Measurements from ENCODE around the gene UMODL1.

UMODL1 gene

GRCh38 chr21:42149656-42150473, 78.7 kb downstream of the UMODL1 start:
- peaks cover 6% of the 10 kb centered on the region for H3K4me1 Mint-ChIP-seq
- no peak for DNase-seq
- ATAC-seq = no peak

GRCh38 chr21:42150474-42151085, 79.5 kb downstream of the UMODL1 start:
- Mint-ChIP-seq H3K4me3 (no peak overlapping the region), H3K9me3 (no peaks in the 10 kb centered on the region), H3K36me3 (ENCODE audit: low read depth) (no peaks in the 10 kb centered on the region), H3K4me1 (peaks cover 3% of the 10 kb centered on the region), H3K27ac (no peak overlapping the region), H3K27me3 (no peaks in the 10 kb centered on the region)
- DNase-seq = no peak
- no peak for ATAC-seq

More at GRCh38 chr21:42149656-42150473, 78.7 kb downstream of the UMODL1 start:
- no peaks in the 10 kb centered on the region for H3K27me3 Mint-ChIP-seq
- no peaks in the 10 kb centered on the region for H3K36me3 Mint-ChIP-seq (ENCODE audit: low read depth)
- H3K4me3 Mint-ChIP-seq = no peak overlapping the region
- no peaks in the 10 kb centered on the region for H3K9me3 Mint-ChIP-seq
- H3K27ac Mint-ChIP-seq = no peak overlapping the region

- DNase-seq = no peak
Observed at GRCh38 chr21:42151148-42151947, 80.2 kb downstream of the UMODL1 start.

GRCh38 chr21:42151948-42152220, 80.8 kb downstream of the UMODL1 start:
- Mint-ChIP-seq H3K4me3 (no peak overlapping the region), H3K36me3 (ENCODE audit: low read depth) (no peaks in the 10 kb centered on the region), H3K27me3 (no peaks in the 10 kb centered on the region), H3K9me3 (no peaks in the 10 kb centered on the region), H3K27ac (no peak overlapping the region), H3K4me1 (no peaks in the 10 kb centered on the region)
- no peak for DNase-seq
- ATAC-seq = no peak

More at GRCh38 chr21:42151148-42151947, 80.2 kb downstream of the UMODL1 start:
- Mint-ChIP-seq H3K36me3 (ENCODE audit: low read depth) (no peaks in the 10 kb centered on the region), H3K4me1 (no peaks in the 10 kb centered on the region), H3K4me3 (no peak overlapping the region), H3K27me3 (no peaks in the 10 kb centered on the region), H3K9me3 (no peaks in the 10 kb centered on the region), H3K27ac (no peak overlapping the region)
- no peak for ATAC-seq

GRCh38 chr21:42153046-42153686, 82.0 kb downstream of the UMODL1 start:
- H3K27me3 Mint-ChIP-seq = no peaks in the 10 kb centered on the region
- H3K4me1 Mint-ChIP-seq = no peaks in the 10 kb centered on the region
- no peaks in the 10 kb centered on the region for H3K9me3 Mint-ChIP-seq
- no peaks in the 10 kb centered on the region for H3K36me3 Mint-ChIP-seq (ENCODE audit: low read depth)
- no peak for ATAC-seq
- no peak for DNase-seq
- peak overlapping the region; percentile 56 for H3K27ac Mint-ChIP-seq
- H3K4me3 Mint-ChIP-seq = no peak overlapping the region

GRCh38 chr21:42153746-42154145, 82.6 kb downstream of the UMODL1 start:
- DNase-seq = no peak
- no peaks in the 10 kb centered on the region for H3K36me3 Mint-ChIP-seq (ENCODE audit: low read depth)
- H3K4me3 Mint-ChIP-seq = no peak overlapping the region
- no peak for ATAC-seq
- no peaks in the 10 kb centered on the region for H3K9me3 Mint-ChIP-seq
- no peaks in the 10 kb centered on the region for H3K4me1 Mint-ChIP-seq
- H3K27ac Mint-ChIP-seq = no peak overlapping the region
- no peaks in the 10 kb centered on the region for H3K27me3 Mint-ChIP-seq

GRCh38 chr21:42154237-42155044, 83.3 kb downstream of the UMODL1 start:
- Mint-ChIP-seq H3K4me1 (peaks cover 3% of the 10 kb centered on the region), H3K4me3 (no peak overlapping the region), H3K36me3 (ENCODE audit: low read depth) (no peaks in the 10 kb centered on the region), H3K27ac (no peak overlapping the region), H3K9me3 (no peaks in the 10 kb centered on the region), H3K27me3 (no peaks in the 10 kb centered on the region)
- no peak for DNase-seq
- no peak for ATAC-seq

- Mint-ChIP-seq H3K27ac (no peak overlapping the region), H3K9me3 (no peaks in the 10 kb centered on the region), H3K4me1 (peaks cover 6% of the 10 kb centered on the region), H3K27me3 (no peaks in the 10 kb centered on the region), H3K36me3 (ENCODE audit: low read depth) (no peaks in the 10 kb centered on the region), H3K4me3 (no peak overlapping the region)
- no peak for ATAC-seq
- DNase-seq = no peak
Observed at GRCh38 chr21:42155045-42155855, 84.1 kb downstream of the UMODL1 start.

GRCh38 chr21:42156690-42157605, 85.8 kb downstream of the UMODL1 start:
- Mint-ChIP-seq H3K27me3 (no peaks in the 10 kb centered on the region), H3K27ac (no peak overlapping the region), H3K9me3 (no peaks in the 10 kb centered on the region), H3K36me3 (ENCODE audit: low read depth) (no peaks in the 10 kb centered on the region), H3K4me1 (peaks cover 19% of the 10 kb centered on the region), H3K4me3 (no peak overlapping the region)
- no peak for ATAC-seq
- no peak for DNase-seq

- no peaks in the 10 kb centered on the region for H3K27me3 Mint-ChIP-seq
- DNase-seq (no peak), ATAC-seq (no peak)
- peaks cover 27% of the 10 kb centered on the region for H3K4me1 Mint-ChIP-seq
- H3K36me3 Mint-ChIP-seq (ENCODE audit: low read depth) = no peaks in the 10 kb centered on the region
- H3K9me3 Mint-ChIP-seq = no peaks in the 10 kb centered on the region
- no peak overlapping the region for H3K27ac Mint-ChIP-seq
- H3K4me3 Mint-ChIP-seq = no peak overlapping the region
Observed at GRCh38 chr21:42157606-42158310, 86.6 kb downstream of the UMODL1 start.

- no peak overlapping the region for H3K27ac Mint-ChIP-seq
- ATAC-seq (no peak), DNase-seq (no peak)
- no peaks in the 10 kb centered on the region for H3K9me3 Mint-ChIP-seq
- H3K27me3 Mint-ChIP-seq = no peaks in the 10 kb centered on the region
- peaks cover 29% of the 10 kb centered on the region for H3K4me1 Mint-ChIP-seq
- H3K4me3 Mint-ChIP-seq = no peak overlapping the region
- H3K36me3 Mint-ChIP-seq (ENCODE audit: low read depth) = no peaks in the 10 kb centered on the region
Observed at GRCh38 chr21:42158846-42159245, 87.7 kb downstream of the UMODL1 start.

GRCh38 chr21:42159560-42160110, 88.5 kb downstream of the UMODL1 start:
- Mint-ChIP-seq H3K36me3 (ENCODE audit: low read depth) (no peaks in the 10 kb centered on the region), H3K27ac (no peak overlapping the region)

More at GRCh38 chr21:42159560-42160110, 88.5 kb downstream of the UMODL1 start:
- H3K9me3 Mint-ChIP-seq = no peaks in the 10 kb centered on the region
- no peaks in the 10 kb centered on the region for H3K27me3 Mint-ChIP-seq
- no peak for ATAC-seq
- no peak for DNase-seq
- peaks cover 29% of the 10 kb centered on the region for H3K4me1 Mint-ChIP-seq
- no peak overlapping the region for H3K4me3 Mint-ChIP-seq

All from activated naive CD8-positive, alpha-beta T cell treated with anti-CD3 and anti-CD28 coated beads, Interleukin-2, amount 50 U/mL, for 24 hours (primary cell).